PC-3 (cell line): Measurements from ENCODE around the gene HS3ST4. TPM values are rescaled to one million over a fixed set of nuclear protein-coding genes. Genes with fewer than 3 reads are reported as not detected.

Source experiments
- ATAC-seq: fragments of 200-7000 bp; cut with Tn5 transposase; 2 replicates; pipeline ENCODE4 v1.9.1; 2020; ENCODE audit warnings: mild to moderate bottlenecking, moderate library complexity
- BruUV-seq: library from RNA; stranded (reverse); fragments of 400-500 nt; replicated peaks from 2 replicates; lab custom pipeline; 2021; lab: Mats Ljungman, UMichigan
- CTCF ChIA-PET: fragments of 300-600 bp; sonication (Branson Sonifier 250); formaldehyde crosslinking; loops from one replicate; lab custom pipeline; 2022; ENCODE audit warnings: antibody characterized with exemption; lab: Charles Lee
- POLR2A ChIA-PET: fragments of 300-600 bp; sonication (Branson Sonifier 250); formaldehyde crosslinking; loops from one replicate; lab custom pipeline; 2022; ENCODE audit warnings: antibody characterized with exemption; ENCODE audit not compliant: unreplicated experiment; lab: Charles Lee
- DNase-seq: peaks from one replicate; pipeline ENCODE4 v3.0.0-alpha.2; 2015
- H2AFZ ChIP-seq: fragments of 300-600 bp; sonication (generic); 2 replicates; pipeline ENCODE4 v1.6.0; 2016; ENCODE audit warnings: antibody characterized with exemption, low read length
- H3F3A ChIP-seq: fragments of 300-600 bp; sonication (generic); one replicate; pipeline ENCODE4 v1.6.0; 2017; ENCODE audit warnings: antibody characterized with exemption, low read length, control low read depth, mild to moderate bottlenecking; ENCODE audit not compliant: unreplicated experiment
- H3K27ac ChIP-seq: fragments of 300-600 bp; sonication (generic); 2 replicates; pipeline ENCODE4 v1.5.1; 2016; ENCODE audit warnings: mild to moderate bottlenecking, low read length
- H3K27me3 ChIP-seq: fragments of 300-600 bp; sonication (generic); 2 replicates; pipeline ENCODE4 v1.6.1; 2016; ENCODE audit warnings: low read length, mixed read lengths
- H3K36me3 ChIP-seq: fragments of 300-600 bp; sonication (generic); 2 replicates; pipeline ENCODE4 v1.6.1; 2016; ENCODE audit warnings: low read depth, mixed run types, low read length, mixed read lengths
- H3K4me1 ChIP-seq: fragments of 300-600 bp; sonication (generic); 2 replicates; pipeline ENCODE4 v1.5.1; 2016; ENCODE audit warnings: low read length; ENCODE audit not compliant: insufficient read depth
- H3K4me2 ChIP-seq: fragments of 300-600 bp; sonication (generic); 2 replicates; pipeline ENCODE4 v1.6.0; 2016; ENCODE audit warnings: low read length
- H3K4me3 ChIP-seq: fragments of 300-600 bp; sonication (generic); 2 replicates; pipeline ENCODE4 v1.5.1; 2016; ENCODE audit warnings: mild to moderate bottlenecking, low read length, mixed read lengths
- H3K79me2 ChIP-seq: fragments of 300-600 bp; sonication (generic); 2 replicates; pipeline ENCODE4 v1.6.1; 2017; ENCODE audit warnings: low read length, mixed read lengths
- H3K9ac ChIP-seq: fragments of 300-600 bp; sonication (generic); 2 replicates; pipeline ENCODE4 v1.6.0; 2016; ENCODE audit warnings: mild to moderate bottlenecking, low read length
- H3K9me2 ChIP-seq: fragments of 300-600 bp; sonication (generic); replicated peaks from 2 replicates; pipeline ENCODE4 v1.6.1; 2016; ENCODE audit warnings: mixed run types, low read length, mixed read lengths
- H3K9me3 ChIP-seq: fragments of 300-600 bp; sonication (generic); 2 replicates; pipeline ENCODE4 v1.6.1; 2016; ENCODE audit warnings: low read length, mixed read lengths
- H4K20me1 ChIP-seq: fragments of 300-600 bp; sonication (generic); 2 replicates; pipeline ENCODE4 v1.6.1; 2016; ENCODE audit warnings: low read length, mixed read lengths
- CTCF ChIP-seq: fragments of 300-600 bp; sonication (generic); conservative IDR thresholded peaks from 2 replicates; pipeline ENCODE4 v1.5.1; 2017; ENCODE audit warnings: antibody characterized with exemption, low read depth, mild to moderate bottlenecking, low read length
- EZH2 ChIP-seq: fragments of 300-600 bp; sonication (generic); IDR thresholded peaks from one replicate; pipeline ENCODE4 v1.6.1; 2017; ENCODE audit warnings: antibody characterized with exemption, mild to moderate bottlenecking, low read length; ENCODE audit not compliant: unreplicated experiment
- EZH2phosphoT487 ChIP-seq: fragments of 300-600 bp; sonication (generic); IDR thresholded peaks from 2 replicates; pipeline ENCODE4 v1.6.1; 2018; ENCODE audit warnings: mild to moderate bottlenecking, antibody characterized with exemption, low read length, borderline replicate concordance
- intact Hi-C: fragments of 100-400 bp; cut with micrococcal nuclease; formaldehyde crosslinking; loops from 2 replicates; pipeline ENCODE4 v1.9.0; 2023
- microRNA-seq: library from miRNA; unstranded; fragments of <30 nt; microRNA quantifications from one replicate; pipeline ENCODE4 v1.1.0, GENCODE V29; 2020; ENCODE audit not compliant: unreplicated experiment
- total RNA-seq: library from RNA; depleted of rRNA; stranded (reverse); fragments of >200 nt; gene quantifications from 2 replicates; pipeline ENCODE4 v1.2.3, GENCODE V29; 2014

The HS3ST4 gene
- total RNA-seq, 1 experiment from 2014 or later: not detected

DNA sequence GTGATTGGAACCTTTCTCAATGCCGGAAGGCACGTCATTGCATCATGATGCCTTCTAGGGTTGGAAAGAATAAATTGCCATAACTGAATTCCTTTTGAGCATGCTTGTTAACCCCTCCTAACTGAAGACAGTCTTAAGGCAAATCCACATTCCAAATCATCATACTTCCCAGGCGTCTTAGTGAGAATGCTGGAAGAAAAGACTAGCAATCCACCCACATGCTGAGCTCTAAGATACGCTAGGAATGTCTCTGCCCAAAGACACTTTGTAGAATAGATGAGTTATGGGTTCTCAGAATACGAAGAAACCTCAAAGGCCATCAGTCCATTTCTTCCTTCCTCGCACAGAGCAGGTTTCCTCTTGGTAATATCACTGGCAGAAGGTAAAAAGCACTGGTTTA lies 486.5 kb downstream of the HS3ST4 start:
- Histone ChIP-seq H3F3A (no peaks in the 10 kb centered on the region), H3K27ac (no peak overlapping the region), H3K9ac (no peak overlapping the region), H3K4me1 (no peaks in the 10 kb centered on the region), H3K36me3 (no peaks in the 10 kb centered on the region), H3K4me3 (no peak overlapping the region), H3K9me3 (no peaks in the 10 kb centered on the region), H3K79me2 (no peaks in the 10 kb centered on the region), H3K4me2 (no peak overlapping the region), H4K20me1 (no peaks in the 10 kb centered on the region), H2AFZ (no peak overlapping the region), H3K27me3 (no peaks in the 10 kb centered on the region), H3K9me2 (no peaks in the 10 kb centered on the region)
- no TSS peak for BruUV-seq
- ATAC-seq: no peak
- intact Hi-C loops: no loop called here
- ChIA-PET CTCF (no interaction called here), POLR2A (no interaction called here)
- no peak for DNase-seq
- TF ChIP-seq EZH2 (no peak), CTCF (no peak), EZH2phosphoT487 (no peak)

- H2AFZ ChIP-seq: no peak overlapping the region
Observed at GRCh38 chr16:26186091-26186615, 494.4 kb downstream of the HS3ST4 start.

More at GRCh38 chr16:26186091-26186615, 494.4 kb downstream of the HS3ST4 start:
- Histone ChIP-seq H3K9me3 (no peaks in the 10 kb centered on the region), H3K27ac (no peak overlapping the region), H3K4me3 (no peak overlapping the region), H3K4me1 (no peaks in the 10 kb centered on the region), H3K79me2 (no peaks in the 10 kb centered on the region), H3K4me2 (no peak overlapping the region), H4K20me1 (no peaks in the 10 kb centered on the region), H3K36me3 (no peaks in the 10 kb centered on the region), H3K27me3 (no peaks in the 10 kb centered on the region), H3F3A (no peaks in the 10 kb centered on the region), H3K9ac (no peak overlapping the region), H3K9me2 (no peaks in the 10 kb centered on the region)
- TF ChIP-seq CTCF: no peak
- TF ChIP-seq EZH2phosphoT487: no peak
- TF ChIP-seq EZH2: no peak
- BruUV-seq: no TSS peak
- DNase-seq: no peak
- CTCF ChIA-PET: no interaction called here
- intact Hi-C loops: no loop called here
- POLR2A ChIA-PET: no interaction called here
- no peak for ATAC-seq

Small RNA genes within 50 kb of the gene (microRNA-seq; reads per million reads assigned to microRNA genes)
- not detected for gene MIR548W
